Endothelial cell of umbilical vein (primary cell): ENCODE data around the gene TRIM36. TPM values are rescaled to one million over a fixed set of nuclear protein-coding genes. Genes with fewer than 3 reads are reported as not detected.

ENCODE experiments used
- BruUV-seq: library from RNA; stranded (reverse); fragments of 400-500 nt; replicated peaks from 2 replicates; lab custom pipeline; 2021; lab: Mats Ljungman, UMichigan
- CTCF ChIA-PET: fragments of 300-600, 350-600 bp; sonication (Branson Sonifier 250); formaldehyde crosslinking; loops from one replicate; lab custom pipeline; 2021; ENCODE audit warnings: antibody characterized with exemption, inconsistent platforms; lab: Charles Lee
- POLR2A ChIA-PET: fragments of 300-600, 350-600 bp; sonication (Branson Sonifier 250); formaldehyde crosslinking; loops from one replicate; lab custom pipeline; 2021; ENCODE audit warnings: antibody characterized with exemption, inconsistent platforms; lab: Charles Lee
- DNase-seq: peaks from one replicate; pipeline ENCODE4 v3.0.0-alpha.2; 2011; ENCODE audit warnings: low read depth, low spot score
- FAIRE-seq: peaks from 2 replicates; lab custom pipeline; 2011; peaks lifted over from hg19 to GRCh38; lab: Jason Lieb, UNC
- H2AFZ ChIP-seq: 2 replicates; pipeline ENCODE4 v1.6.0; 2012; ENCODE audit warnings: low read depth, low read length, control low read depth, inconsistent platforms
- H3K27ac ChIP-seq: 2 replicates; pipeline ENCODE4 v1.5.1; 2011; ENCODE audit warnings: low read depth, mild to moderate bottlenecking, control low read depth, low read length, moderate library complexity; ENCODE audit not compliant: insufficient read depth
- H3K27me3 ChIP-seq, 2 experiments: 2 replicates each; pipeline versions ENCODE4 v1.6.0 to v1.6.1; 2011; ENCODE audit warnings: low read length in 2 of 2, mixed read lengths in 1 of 2; ENCODE audit not compliant: control insufficient read depth in 2 of 2, insufficient read depth in 2 of 2
- H3K36me3 ChIP-seq, 2 experiments: 2 replicates in 1 of 2; 3 replicates in 1 of 2; pipeline ENCODE4 v1.5.1; 2011; ENCODE audit warnings: low read length in 2 of 2, mild to moderate bottlenecking in 1 of 2, moderate library complexity in 1 of 2; ENCODE audit not compliant: control insufficient read depth in 2 of 2, insufficient read depth in 2 of 2; ENCODE audit errors: extremely low read depth in 1 of 2
- H3K4me1 ChIP-seq: 3 replicates; pipeline ENCODE4 v1.5.1; 2011; ENCODE audit warnings: mild to moderate bottlenecking, low read length; ENCODE audit not compliant: control insufficient read depth, insufficient read depth; ENCODE audit errors: extremely low read depth
- H3K4me2 ChIP-seq: 2 replicates; pipeline ENCODE4 v1.6.1; 2011; ENCODE audit warnings: low read length, control low read depth, mixed read lengths; ENCODE audit not compliant: insufficient read depth
- H3K4me3 ChIP-seq, 3 experiments: fragments of 200-600 bp in 1 of 3; sonication (generic), shearing (Covaris generic) in 1 of 3; replicated peaks in 1 of 3; 2 replicates each; pipeline ENCODE4 v1.5.1; 2011 to 2016; ENCODE audit warnings: control low read depth in 3 of 3, low read length in 3 of 3, mild to moderate bottlenecking in 2 of 3, inconsistent platforms in 1 of 3, low read depth in 1 of 3, moderate library complexity in 1 of 3; ENCODE audit not compliant: insufficient read depth in 1 of 3
- H3K79me2 ChIP-seq: 2 replicates; pipeline ENCODE4 v1.6.0; 2012; ENCODE audit warnings: low read length, inconsistent platforms; ENCODE audit not compliant: control insufficient read depth, insufficient read depth
- H3K9ac ChIP-seq: replicated peaks from 2 replicates; pipeline ENCODE3; 2011; ENCODE audit warnings: low read length, control low read depth; ENCODE audit not compliant: insufficient read depth; ENCODE audit errors: extremely low read depth
- H3K9me1 ChIP-seq: replicated peaks from 3 replicates; pipeline ENCODE4 v1.6.0; 2011; ENCODE audit warnings: mild to moderate bottlenecking, low read length; ENCODE audit not compliant: control insufficient read depth, insufficient read depth; ENCODE audit errors: extremely low read depth
- H3K9me3 ChIP-seq: replicated peaks from 2 replicates; pipeline ENCODE4 v1.5.1; 2012; ENCODE audit warnings: low read length, inconsistent platforms; ENCODE audit not compliant: control insufficient read depth, insufficient read depth
- H4K20me1 ChIP-seq: replicated peaks from 2 replicates; pipeline ENCODE3; 2011; ENCODE audit warnings: mild to moderate bottlenecking, low read length; ENCODE audit not compliant: control insufficient read depth, insufficient read depth; ENCODE audit errors: extremely low read depth
- EZH2 ChIP-seq: IDR thresholded peaks from 2 replicates; pipeline ENCODE4 v1.6.1; 2012; ENCODE audit warnings: borderline replicate concordance, low read depth, mild to moderate bottlenecking, moderate library complexity, low read length, inconsistent platforms; ENCODE audit not compliant: severe bottlenecking
- FOS ChIP-seq: IDR thresholded peaks from 2 replicates; pipeline ENCODE4 v1.6.1; 2011; ENCODE audit warnings: mild to moderate bottlenecking, low read length, moderate library complexity, borderline replicate concordance; ENCODE audit not compliant: insufficient read depth
- JUN ChIP-seq: IDR thresholded peaks from 2 replicates; pipeline ENCODE4 v1.6.1; 2011; ENCODE audit warnings: borderline replicate concordance, low read depth; ENCODE audit not compliant: insufficient read length, insufficient read depth
- MYC ChIP-seq: IDR thresholded peaks from one replicate; pipeline ENCODE4 v1.6.1; 2011; ENCODE audit warnings: mild to moderate bottlenecking, low read depth, low read length
- POLR2A ChIP-seq: IDR thresholded peaks from 2 replicates; pipeline ENCODE4 v1.6.1; 2012; ENCODE audit warnings: low read depth, mild to moderate bottlenecking, control low read depth, low read length
- POLR2AphosphoS5 ChIP-seq: IDR thresholded peaks from 2 replicates; pipeline ENCODE4 v1.6.1; 2012; ENCODE audit warnings: low read depth, mild to moderate bottlenecking, control low read depth, low read length, moderate library complexity; ENCODE audit not compliant: insufficient read depth
- dilution Hi-C: fragments of 300-500 bp; cut with MboI; formaldehyde crosslinking; loops from one replicate; pipeline ENCODE4 v1.15.0; 2019; ENCODE audit warnings: low sequenced_read_pairs; ENCODE audit not compliant: extremely low pct_ligation_motif_present
- intact Hi-C: fragments of 100-400 bp; cut with micrococcal nuclease; formaldehyde crosslinking; loops from one replicate; pipeline ENCODE4 v1.10.0; 2022
- polyA plus RNA-seq, 4 experiments: library from polyadenylated mRNA; depleted of rRNA in 3 of 4; stranded (reverse) in 3 of 4; unstranded in 1 of 4; fragments of >200 nt; gene quantifications; 2 replicates each; pipeline versions ENCODE4 v1.2.1 to v1.2.3, GENCODE V29; 2011 to 2012; ENCODE audit warnings: missing spikeins in 1 of 4
- total RNA-seq: library from RNA; stranded (reverse); gene quantifications from 2 replicates; pipeline ENCODE4 v1.2.3, GENCODE V29; 2021
- TF ChIP-seq, protein P1 (sequence below), 2 donors: IDR thresholded peaks; 1 replicate in 1 of 2; 2 replicates in 1 of 2; pipeline ENCODE4 v1.5.1; 2011; ENCODE audit warnings: low read length in 2 of 2, mild to moderate bottlenecking in 2 of 2, moderate library complexity in 2 of 2, control low read depth in 1 of 2, inconsistent platforms in 1 of 2, low read depth in 1 of 2; ENCODE audit not compliant: insufficient read depth in 1 of 2; ENCODE audit errors: extremely low read depth in 1 of 2
- TF ChIP-seq, protein P2 (sequence below): IDR thresholded peaks from 2 replicates; pipeline ENCODE4 v1.6.1; 2011; ENCODE audit not compliant: insufficient read depth, insufficient read length

The TRIM36 gene
- total and polyA plus RNA-seq, 2 donors (not counting 3 experiments of a cell fraction or from before 2014, with no cell fraction given), result 0.76 to 1.2 TPM

DNA sequence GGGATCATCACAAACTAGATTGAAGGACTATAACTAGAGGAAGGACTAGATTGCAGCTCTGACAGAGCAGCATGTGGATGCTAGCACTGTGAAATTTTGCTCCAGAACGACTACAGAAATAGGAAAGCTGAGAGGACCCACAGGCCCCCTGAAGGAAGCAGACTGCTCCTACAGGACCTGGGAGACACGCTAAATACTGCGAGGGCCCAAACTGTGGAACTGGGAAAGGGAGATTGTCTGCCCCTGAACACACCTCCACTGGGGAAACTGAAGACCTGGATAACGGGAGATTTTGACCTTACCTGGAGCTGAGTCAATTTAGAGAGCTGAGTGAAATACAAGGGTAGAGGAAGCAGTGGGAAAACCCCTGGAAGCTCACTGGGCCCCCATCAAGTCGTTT, 19.2 kb downstream of the TRIM36 start:
- ChIA-PET CTCF (no interaction called here), POLR2A (no interaction called here)
- H3K36me3 ChIP-seq, result no peaks in the 10 kb centered on the region
- intact Hi-C loops, result no loop called here
- H3K27me3 ChIP-seq, result no peaks in the 10 kb centered on the region
- no peaks in the 10 kb centered on the region for H3K9me1 ChIP-seq
- H3K27ac ChIP-seq, result no peak overlapping the region
- no peaks in the 10 kb centered on the region for H3K9me3 ChIP-seq
- BruUV-seq, result no TSS peak
- no peak overlapping the region for H3K4me3 ChIP-seq
- dilution Hi-C loops, result no loop called here
- H3K4me1 ChIP-seq, result no peaks in the 10 kb centered on the region
- no peaks in the 10 kb centered on the region for H3K79me2 ChIP-seq
- H3K9ac ChIP-seq, result no peak overlapping the region
- no peaks in the 10 kb centered on the region for H4K20me1 ChIP-seq
- DNase-seq (no peak), FAIRE-seq (no peak)
- TF ChIP-seq, protein P1, sequence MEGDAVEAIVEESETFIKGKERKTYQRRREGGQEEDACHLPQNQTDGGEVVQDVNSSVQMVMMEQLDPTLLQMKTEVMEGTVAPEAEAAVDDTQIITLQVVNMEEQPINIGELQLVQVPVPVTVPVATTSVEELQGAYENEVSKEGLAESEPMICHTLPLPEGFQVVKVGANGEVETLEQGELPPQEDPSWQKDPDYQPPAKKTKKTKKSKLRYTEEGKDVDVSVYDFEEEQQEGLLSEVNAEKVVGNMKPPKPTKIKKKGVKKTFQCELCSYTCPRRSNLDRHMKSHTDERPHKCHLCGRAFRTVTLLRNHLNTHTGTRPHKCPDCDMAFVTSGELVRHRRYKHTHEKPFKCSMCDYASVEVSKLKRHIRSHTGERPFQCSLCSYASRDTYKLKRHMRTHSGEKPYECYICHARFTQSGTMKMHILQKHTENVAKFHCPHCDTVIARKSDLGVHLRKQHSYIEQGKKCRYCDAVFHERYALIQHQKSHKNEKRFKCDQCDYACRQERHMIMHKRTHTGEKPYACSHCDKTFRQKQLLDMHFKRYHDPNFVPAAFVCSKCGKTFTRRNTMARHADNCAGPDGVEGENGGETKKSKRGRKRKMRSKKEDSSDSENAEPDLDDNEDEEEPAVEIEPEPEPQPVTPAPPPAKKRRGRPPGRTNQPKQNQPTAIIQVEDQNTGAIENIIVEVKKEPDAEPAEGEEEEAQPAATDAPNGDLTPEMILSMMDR (IDR thresholded peaks at IDR 0.05; ENCODE audit: extremely low read depth in 1 of 2, insufficient read depth in 1 of 2, low read depth in 1 of 2, low read length in 2 of 2), result no peak
- TF ChIP-seq MYC (no peak), POLR2AphosphoS5 (no peak)
- no peak overlapping the region for H3K4me2 ChIP-seq
- H2AFZ ChIP-seq, result no peak overlapping the region

DNA sequence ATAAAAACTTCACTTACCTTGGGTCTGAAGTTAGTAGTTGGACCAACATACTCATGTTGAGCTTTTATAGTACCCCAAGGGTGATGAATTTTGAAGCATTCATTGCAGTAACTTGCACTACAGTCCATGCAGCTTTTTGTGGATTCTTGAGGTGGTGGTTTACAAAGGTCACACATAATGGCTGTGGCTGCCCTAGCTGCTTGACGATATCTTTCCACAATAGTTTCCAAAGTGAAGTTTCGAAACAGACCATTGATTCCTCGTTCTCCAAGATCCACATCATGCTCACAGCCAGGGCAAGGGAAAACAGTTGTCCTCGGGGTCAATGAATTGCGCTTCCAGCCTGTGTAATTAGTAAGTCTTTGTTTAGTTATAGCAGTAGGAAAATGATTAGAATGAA, 22.7 kb downstream of the TRIM36 start:
- Histone ChIP-seq H3K9me1 (no peaks in the 10 kb centered on the region), H3K4me2 (no peak overlapping the region), H3K27me3 (no peaks in the 10 kb centered on the region), H3K4me3 (no peak overlapping the region), H4K20me1 (no peaks in the 10 kb centered on the region), H3K9ac (no peak overlapping the region), H3K9me3 (no peaks in the 10 kb centered on the region), H3K4me1 (no peaks in the 10 kb centered on the region), H3K36me3 (no peaks in the 10 kb centered on the region), H3K79me2 (no peaks in the 10 kb centered on the region), H2AFZ (no peak overlapping the region), H3K27ac (no peak overlapping the region)
- ChIA-PET POLR2A (no interaction called here), CTCF (no interaction called here)
- TF ChIP-seq, protein P1 (IDR thresholded peaks at IDR 0.05; ENCODE audit: extremely low read depth in 1 of 2, insufficient read depth in 1 of 2, low read depth in 1 of 2, low read length in 2 of 2), result no peak
- TF ChIP-seq, protein P2, sequence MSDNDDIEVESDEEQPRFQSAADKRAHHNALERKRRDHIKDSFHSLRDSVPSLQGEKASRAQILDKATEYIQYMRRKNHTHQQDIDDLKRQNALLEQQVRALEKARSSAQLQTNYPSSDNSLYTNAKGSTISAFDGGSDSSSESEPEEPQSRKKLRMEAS, result no peak
- TF ChIP-seq MYC (no peak), FOS (no peak), POLR2AphosphoS5 (no peak), JUN (no peak), EZH2 (no peak), POLR2A (no peak)
- DNase-seq (no peak), FAIRE-seq (no peak)
- BruUV-seq, result no TSS peak
- dilution Hi-C loops (no loop called here), intact Hi-C loops (no loop called here)
